Stimulated activated CD8-positive, alpha-beta memory T cell treated with anti-CD3 and anti-CD28 coated beads, Interleukin-15, amount 100 ng/mL, for 1 hour (primary cell): ENCODE measurements around the gene EPS15.
A peak's percentile ranks its signal among the peaks of the same experiment; 100 is the strongest.
"Not testable (repeated sequence)": the region's sequence is repeated elsewhere in the genome, so short reads cannot be mapped to it uniquely, and the experiment has no call there.

Experiments used
- DNase-seq: peaks from one replicate; pipeline ENCODE4 v3.0.0-alpha.2; 2020; ENCODE audit warnings: low read depth

EPS15 gene

DNA sequence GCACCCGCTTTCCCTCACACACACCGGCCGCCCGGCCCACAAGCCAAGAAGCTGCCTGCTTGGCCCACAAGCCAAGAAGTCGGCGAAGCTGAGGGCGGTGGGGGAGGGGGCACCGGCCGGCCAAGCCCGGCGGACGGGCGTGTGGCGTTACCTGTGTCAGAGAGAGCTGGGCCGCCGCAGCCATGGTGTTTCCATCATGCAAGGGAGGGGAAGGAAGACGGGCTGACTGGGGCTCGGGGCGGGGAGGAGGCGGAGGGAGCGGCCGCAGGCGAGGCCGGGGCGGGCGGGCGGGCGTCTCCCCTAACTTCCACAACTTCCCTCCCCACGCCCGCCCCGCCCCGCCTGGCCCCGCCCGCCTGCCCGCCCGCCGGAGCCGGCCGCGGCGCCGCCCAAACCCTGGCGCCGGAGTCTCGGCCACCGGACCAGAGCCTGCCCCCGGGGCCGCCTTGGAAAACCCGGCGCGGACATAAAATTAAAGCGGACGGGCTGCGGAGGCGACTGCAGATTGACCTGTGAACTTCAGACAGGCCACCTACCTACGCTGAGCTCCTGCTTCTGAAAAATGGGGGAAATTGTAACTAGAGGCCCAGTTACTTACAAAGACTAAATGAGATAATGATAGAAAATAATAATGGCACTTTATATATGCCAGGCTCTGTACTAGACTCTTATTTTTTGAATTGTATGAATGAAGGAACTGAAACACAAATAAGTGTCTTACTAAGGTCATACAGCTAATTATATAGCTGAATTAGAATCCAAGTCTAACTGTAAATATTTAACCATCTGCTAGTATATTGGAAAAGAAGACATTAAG is at the start of gene EPS15:
TSS of gene EPS15 (minus strand) at position 219 of the 817 bp plus-strand sequence. CDS start at position 184, 35 bp downstream.
- peak; percentile 74 for DNase-seq

DNA sequence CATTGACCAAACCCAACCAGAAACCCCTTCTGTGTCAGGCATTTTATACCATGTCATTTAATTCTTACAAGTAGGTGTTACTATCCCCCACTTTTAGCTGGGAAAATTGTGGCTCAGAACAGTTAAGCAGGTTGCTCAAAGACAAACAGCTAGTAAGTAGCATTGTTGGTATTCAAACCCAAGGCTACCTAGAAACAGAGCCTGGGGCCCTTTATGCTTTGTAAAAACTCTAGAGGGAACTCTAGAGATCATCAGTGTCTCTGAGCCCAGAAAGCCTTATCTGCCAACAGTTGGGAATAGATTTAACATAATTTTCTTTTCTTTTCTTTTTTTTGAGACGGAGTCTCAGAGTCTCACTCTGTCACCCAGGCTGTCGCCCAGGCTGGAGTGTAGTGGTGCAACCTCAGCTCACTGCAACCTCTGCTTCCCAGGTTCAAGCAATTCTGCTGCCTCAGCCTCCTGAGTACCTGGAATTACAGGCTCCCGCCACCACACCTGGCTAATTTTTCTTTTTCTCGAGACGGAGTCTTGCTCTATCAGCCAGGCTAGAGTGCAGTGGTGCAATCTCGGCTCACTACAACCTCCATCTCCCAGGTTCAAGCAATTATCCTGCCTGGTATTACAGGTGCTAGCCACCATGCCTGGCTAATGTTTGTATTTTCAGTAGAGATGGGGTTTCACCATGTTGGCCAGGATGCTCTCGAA is 49.3 kb upstream of the EPS15 start:
- no peak for DNase-seq

DNA sequence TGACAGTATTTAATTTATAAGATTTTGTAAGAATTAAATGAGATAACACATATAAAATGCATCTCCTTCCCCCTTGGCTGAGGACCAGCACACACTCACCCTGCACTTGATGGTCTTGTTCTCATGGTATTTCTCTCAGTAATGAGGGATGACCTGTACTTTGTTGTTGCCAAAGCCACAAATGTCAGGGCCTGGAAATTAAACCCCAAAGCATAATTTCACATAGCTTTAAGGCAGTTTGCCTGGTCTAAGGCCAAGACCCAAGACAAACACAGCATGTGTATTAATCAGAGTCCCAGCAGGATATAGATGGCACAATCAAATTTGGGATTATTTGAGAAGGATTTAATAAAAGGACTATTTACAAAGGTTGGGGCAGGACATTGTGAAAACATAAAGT is 48.6 kb upstream of the EPS15 start:
- DNase-seq: no peak

DNA sequence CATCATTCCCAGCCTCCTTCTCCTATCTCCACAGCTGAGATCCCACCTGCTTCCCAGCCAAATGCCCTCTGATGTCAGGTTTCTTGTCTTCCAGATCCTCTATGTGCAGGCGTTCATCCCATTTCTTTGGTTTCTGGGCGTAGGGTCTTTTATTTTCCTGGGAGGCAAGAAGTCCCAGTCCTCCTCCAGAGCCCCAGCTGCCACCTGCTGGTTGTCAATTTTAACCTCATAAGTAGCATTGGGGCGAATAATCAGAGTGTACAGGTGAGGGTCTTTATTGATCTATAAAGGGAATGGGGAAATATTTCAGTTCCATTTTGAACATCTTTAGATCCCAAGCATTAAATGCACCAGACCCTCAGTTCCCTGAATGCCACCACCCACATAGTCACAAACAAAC is 47.2 kb upstream of the EPS15 start:
- DNase-seq: no peak

DNA sequence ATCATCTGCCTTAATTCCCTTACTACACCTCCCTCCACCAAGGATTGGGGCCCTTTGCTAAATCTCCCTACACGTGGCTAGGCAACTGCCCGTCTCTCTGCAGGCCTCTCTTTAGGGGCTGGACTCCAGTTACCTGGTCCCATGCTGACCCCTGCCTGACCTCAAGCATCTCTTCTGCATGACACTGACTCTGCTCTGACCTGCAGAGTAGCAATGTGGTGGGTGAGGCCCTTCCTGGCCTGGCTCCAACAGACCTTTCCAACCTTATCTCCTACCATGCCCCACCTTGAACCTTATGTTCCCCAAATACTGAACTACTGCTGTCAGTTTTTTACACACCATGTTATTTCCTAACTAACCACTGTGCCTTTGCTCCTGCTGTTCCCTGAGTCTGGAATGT is 45.9 kb upstream of the EPS15 start:
- DNase-seq: no peak

DNA sequence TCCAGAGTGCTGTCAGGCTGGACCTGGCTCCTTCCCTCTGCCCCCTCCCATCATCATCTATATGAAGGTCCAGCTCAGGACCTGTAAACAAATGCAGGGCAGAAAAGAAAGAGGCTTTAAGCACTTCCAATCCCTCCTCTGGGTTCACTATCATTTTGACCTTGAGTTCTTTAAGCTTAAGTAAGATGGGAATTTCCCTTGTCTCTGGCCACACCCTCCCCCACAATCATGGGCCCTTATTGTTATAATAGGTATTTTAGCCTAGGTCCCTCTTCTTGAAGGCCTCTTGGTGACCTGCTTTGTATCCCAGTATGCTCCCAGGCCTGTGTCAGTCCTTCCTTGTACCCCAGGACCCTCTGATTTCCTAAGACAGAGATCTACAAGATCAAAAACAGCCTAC is 45.1 kb upstream of the EPS15 start:
- DNase-seq: no peak

DNA sequence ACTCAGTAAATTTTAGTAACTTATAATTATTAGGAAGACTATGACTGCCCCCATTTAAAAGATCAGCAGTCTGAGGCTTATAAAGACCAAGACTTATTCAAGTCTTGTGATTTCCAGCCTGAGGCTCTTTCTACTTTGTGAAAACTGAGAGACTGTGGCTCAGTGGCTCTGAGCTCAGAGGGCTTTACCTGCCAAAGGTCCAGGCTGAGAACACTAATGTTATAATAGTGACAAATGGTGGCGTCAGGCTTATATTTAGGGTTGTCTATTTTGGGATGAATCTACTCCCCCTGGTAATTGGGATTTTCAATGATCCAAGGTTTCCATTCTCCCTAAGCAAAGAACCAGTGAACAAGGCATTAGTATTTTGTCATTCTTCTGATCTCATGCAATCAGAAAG is 42.6 kb upstream of the EPS15 start:
- no peak for DNase-seq

DNA sequence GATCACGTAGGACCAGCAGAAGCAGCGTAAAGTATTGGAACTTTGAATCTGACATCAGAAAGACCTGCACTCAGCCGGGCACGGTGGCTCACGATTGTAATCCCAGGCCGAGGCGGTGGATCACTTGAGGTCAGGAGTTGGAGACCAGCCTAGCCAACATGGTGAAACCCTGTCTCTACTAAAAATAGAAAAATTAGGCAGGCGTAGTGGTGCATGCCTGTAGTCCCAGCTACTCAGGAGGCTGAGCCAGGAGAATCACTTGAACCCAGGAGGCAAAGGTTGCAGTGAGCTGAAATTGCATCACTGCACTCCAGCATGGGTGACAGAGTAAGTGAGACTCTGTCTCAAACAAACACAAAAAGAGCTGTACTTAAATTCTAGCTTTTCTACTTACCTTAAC is 41.8 kb upstream of the EPS15 start:
- DNase-seq: not testable (repeated sequence)

DNA sequence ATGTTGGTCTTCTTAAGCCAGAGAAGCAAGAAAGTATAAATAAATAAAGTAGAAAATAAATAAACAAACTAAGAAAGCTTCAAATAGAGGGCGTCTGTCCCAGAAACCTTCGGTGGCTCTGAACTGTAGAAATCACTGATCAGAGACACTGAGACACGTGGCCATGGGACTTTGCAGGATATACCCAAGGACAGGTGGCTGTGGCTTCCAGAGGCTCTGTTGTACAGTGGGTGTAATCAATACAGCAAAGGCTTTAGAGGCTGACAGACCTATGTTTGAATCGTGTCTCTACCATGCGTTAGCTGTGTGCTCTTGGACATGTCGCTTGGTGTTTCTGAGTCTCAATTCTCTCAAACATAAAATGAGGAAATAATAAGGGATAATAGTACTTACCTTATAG is 41.0 kb upstream of the EPS15 start:
- DNase-seq: no peak

DNA sequence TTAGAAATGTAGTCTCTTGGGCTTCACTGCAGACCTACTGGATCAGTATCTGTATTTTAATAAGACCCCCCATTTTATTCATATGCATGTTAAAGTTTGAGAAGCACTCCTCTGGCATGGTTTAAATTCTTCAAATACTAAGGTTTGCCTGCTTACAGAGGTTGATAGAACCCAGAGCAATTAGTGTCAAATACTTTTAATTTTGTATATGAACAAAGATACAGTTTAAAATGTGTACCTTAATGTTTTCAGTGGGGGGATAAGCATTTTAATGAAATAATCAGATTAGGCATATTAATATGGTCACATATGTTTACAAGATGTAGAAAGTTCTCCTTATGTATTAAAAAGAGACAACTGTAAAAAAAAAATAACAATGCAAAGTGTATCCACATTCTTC is 40.4 kb upstream of the EPS15 start:
- no peak for DNase-seq

DNA sequence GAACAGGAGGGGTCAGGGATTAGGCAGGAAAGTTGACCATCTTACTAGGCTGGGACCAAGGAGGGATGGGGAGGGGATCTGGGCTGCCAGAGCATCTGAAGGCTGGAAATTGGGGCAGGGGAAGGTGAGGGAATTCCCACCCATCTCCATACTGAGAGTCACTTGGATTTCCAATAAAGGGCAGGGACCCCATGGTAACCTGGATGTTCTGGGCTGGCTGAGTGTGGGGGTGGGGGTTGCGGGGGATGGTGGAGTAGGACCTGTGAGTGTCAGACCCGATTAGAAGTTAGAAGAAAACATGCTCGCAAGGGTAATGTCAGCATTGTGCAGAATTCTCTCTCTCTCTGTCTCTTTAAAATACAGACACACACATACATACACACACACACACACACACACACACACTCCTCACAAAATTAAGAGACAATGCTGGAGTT is 40.0 kb upstream of the EPS15 start:
- no peak for DNase-seq

DNA sequence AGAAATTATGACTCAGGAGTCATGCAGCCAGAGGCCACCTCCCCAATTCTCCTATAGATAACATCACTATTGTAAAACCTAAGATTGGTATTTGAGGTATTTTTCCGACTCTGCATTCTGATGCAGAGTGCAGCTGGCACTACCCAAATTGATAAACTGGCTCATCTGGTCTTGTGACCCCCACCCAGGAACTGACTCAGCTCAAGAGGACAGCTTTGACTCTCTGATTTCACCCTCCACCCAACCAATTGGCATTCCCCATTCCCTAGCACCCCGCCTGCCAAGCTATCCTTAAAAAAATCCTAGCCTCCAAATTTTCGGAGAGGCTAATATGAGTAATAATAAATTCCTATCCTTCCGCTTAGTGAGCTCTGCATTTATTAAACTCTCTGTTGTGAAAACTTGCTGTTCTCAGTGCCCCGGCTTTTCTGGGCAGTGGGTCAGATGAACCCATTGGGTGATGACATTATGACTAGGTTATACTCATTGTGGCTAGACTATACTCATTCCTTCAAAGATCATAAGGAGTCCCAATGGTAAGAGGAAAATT is 39.4 kb upstream of the EPS15 start:
- DNase-seq: no peak

DNA sequence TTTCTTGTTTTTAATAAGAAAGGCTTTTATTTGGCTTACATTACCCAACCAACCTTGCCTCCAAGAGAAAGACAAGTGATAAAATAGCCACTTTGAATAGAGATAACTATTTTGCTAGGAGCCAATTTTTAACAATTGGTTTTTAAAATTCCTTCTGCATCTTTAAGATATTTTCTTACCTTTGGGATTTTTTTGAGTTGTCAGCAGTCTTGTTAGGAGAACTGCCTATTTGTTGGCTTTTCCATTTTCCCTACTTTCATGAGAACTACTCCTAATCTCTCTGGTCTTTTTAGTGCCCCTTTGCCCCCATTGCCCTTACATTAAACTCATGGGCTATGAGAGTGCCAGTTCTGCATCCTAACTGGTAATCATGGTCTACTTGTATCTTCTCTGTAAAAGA is 38.1 kb upstream of the EPS15 start:
- DNase-seq: no peak

DNA sequence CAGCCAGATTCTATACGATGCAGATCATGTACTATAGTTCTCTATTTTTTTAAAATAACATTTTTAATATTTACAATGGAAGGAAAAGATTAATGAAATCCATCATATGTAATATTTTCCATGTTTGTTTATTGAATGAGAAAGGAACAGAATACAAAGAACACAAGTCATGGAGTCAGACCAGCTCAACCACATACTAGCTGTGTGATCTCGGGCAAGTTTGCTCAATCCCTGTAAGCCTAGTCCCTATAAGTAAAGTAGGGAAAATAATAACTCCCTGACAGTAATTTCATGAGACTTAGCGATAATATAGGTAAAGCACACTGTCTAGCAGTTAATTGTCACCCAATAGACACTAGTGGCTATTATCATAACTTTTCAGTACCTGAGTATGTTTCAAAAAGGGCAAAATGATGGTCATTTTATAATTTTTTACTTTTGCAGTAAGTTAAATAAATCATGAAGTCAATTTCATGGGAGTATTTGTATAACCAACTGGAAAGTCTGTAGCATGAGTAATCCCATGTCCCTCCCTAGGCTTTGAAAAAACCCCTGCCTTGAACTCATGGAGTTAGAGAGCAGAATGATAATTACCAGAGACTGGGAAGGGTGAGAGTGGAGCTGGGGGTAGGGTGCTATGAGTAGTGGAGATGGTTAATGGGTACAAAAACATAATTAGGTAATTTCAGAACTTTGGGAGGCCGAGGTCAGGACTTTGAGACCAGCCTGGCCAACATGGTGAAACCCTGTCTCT is 37.0 kb upstream of the EPS15 start:
- DNase-seq: no peak

DNA sequence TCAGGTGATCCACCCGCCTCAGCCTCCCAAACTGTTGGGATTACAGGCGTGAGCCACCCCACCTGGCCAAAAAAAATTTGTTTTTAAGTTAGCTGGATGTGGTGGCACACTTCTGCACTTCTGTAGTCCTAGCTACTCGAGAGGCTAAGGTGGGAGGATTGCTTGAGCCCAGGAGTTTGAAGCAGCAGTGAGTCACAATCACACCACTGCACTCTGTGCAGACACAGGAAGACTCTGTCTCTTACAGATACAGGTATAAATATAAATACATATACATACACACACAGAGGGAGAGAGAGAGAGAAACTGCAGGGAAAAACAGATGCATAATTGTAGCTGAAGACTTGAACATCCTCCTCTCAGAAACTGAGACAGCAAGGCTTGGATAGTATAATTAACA is 34.8 kb upstream of the EPS15 start:
- no peak for DNase-seq

DNA sequence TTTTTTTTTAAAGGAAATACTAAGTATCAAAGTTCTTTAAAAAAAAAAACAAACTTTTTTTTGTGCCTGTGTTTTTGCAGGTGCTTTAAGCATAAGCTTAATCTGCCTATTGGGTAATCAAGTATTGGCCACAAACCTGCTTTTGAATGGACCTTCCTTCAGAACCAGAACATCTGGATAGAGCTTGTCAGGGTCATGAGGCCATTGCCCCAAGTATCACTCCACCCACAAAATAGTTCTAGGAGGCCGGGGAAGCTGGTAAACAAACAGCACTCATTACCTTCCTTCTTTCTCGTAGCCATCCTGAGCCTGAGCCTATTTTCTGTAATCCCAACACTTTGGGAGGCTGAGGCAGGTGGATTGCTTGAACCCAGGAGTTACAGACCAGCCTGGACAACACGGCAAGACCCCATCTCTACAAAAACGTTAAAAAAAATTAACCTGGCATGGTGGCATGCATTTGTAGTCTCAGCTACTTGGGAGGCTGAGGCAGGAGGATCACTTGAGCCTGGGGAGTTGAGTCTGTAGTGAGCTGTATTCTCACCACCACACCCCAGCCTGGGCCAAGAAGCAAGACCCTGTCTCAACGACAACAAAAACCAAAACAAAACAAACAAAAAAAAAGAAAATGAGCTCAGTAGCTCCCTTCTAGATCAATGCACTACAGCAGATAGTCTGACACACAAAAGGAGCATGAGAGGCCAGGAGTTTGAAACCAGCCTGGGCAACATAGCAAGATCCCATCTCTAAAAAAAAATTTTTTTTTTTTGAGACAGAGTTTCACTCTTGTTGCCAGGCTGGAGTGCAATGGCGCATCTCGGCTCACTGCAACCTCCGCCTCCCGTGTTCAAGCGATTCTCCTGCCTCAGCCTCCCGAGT is 34.1 kb upstream of the EPS15 start:
- no peak for DNase-seq

DNA sequence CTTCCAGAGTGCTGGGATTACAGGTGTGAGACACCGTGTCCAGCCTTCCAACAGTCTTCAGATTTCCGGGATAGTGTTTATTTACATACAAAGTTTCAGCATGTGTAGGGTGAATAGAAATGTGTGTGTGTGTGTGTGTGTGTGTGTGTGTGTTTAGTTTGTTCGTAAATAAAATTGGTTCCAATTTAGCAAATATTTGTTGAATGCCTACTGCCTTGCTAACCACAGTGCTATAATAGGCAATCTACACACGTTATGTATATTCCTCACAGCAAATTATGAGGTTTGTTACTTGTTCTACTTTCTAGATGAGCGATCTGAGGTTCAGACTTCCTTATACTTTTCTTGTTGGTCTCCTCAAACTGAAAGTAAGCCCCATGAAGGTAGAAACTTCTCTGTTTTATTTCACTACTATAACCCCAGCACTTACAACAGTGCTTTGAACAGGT is 32.8 kb upstream of the EPS15 start:
- no peak for DNase-seq

DNA sequence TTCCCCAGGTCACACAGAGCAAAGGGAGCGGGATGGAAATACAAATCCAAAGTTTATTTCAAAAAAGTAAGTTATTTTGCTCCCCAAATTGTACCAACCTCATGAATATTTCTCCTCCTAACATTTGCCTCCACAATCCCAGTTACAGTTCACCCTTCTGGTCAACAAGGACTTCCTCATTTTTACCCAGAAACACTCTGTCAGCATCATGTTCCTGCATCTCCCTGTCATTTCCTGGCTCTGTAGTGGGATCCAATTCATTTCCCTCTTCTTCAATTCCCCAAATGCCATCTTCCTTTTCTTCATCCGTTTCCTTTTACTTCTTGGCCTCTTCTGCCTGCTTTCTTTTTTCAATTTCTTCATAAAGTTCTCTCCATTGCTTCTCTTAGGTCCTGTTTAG is 32.0 kb upstream of the EPS15 start:
- no peak for DNase-seq

DNA sequence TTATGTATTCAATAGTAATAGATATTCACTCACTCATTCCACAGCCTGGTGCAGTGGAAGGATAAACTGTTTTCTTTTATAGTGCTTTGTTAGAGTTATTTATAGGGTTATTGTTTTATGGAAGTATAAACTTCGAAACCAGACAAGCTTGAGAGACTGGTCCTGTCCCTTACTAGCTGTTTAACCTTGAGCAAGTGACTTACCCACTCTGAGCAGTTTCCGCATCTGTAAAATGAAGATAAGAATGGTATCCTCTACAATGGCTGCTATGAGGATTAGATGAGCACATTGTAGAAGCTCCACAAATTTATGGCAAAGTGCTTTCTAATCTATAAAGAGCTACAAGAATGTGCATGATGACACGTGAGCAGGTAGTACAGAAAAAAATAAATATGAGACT is 30.8 kb upstream of the EPS15 start:
- DNase-seq: no peak

DNA sequence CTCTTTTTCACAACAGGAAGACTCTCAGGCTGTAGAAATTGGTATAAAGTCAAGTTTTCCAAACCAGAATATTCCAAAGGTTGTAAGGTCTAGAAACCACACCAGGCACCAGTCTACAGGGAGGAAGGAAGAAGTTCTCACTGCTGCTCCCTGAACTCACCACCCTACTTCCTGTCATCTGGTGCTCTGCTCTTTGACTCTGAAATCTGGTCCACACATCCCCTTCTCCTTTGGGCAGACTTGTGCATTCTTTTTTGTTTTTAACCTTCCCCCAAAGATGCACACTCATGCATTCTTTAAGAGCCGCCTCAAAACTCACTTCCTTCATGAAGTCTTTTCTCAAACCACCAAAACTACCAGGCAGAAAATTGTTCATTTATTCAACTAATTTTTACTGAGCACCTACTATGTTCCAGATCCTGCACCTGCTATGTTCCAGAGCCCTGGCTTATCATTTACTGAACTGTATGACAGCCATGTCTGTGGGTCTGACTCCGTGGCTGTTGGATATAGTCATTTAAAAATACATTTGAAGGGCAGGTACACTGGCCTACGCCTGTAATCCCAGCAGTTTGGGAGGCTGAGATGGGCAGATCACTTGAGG is 30.1 kb upstream of the EPS15 start:
- no peak for DNase-seq

DNA sequence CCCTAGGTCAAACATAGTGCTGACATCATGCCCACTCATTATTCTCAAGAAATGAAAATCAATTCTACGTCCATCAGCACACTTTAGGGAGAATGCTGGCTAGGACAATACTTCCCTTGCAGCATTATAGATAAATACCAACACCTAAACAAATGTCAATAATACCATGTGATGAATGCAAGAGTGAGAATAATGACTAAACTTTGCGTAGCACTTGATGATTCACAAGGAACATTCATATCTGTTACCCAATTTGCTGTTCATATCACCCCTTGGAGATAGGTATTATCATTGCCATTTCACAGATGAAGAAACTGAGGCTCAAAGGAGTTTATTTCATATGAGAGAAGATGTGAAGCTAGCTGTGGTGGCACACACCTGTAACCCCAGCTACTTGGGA is 24.8 kb upstream of the EPS15 start:
- DNase-seq: no peak
